ENCODE data around the gene RAPGEF3. TPM values are rescaled to one million over a fixed set of nuclear protein-coding genes. Genes with fewer than 3 reads are reported as not detected.
A peak's percentile ranks its signal among the peaks of the same experiment; 100 is the strongest.

RAPGEF3 gene
- total RNA-seq, 2 donors from 2014 or later: 11.4 to 19.6 TPM

DNA sequence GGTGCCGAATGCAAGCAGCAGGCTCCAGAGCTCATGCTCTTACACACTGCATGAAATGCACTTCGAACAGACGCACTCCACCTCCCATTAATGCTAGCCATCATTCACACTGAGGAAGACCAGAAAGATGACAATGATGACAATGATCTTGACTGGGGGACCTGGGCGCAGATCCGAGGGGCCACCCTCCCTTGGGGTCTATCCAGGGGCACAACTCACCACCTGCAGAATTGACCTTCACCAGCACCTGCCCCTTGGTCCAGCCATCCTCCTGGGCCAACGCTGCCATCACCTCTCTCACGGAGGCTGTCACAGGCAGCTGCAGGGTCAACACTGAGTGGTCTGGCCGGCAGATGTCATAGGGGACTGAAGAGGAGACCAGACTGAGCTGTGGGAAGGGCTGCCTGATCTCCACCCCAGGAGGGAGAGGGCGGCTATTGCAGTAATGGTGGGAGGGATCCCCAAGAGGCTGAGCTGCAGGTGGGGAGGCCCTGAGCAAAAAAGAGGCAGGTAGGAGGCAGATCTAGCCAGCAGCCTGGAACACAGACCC lies 15.3 kb downstream of the RAPGEF3 start:
- Histone ChIP-seq H3K27me3 (ENCODE audit: control insufficient read depth, insufficient read depth, low read length, poor library complexity, severe bottlenecking) (no peaks in the 10 kb centered on the region), H3K27ac (ENCODE audit: low read depth, low read length) (no peak overlapping the region), H3K9ac (ENCODE audit: extremely low read depth, low read length, poor library complexity, severe bottlenecking) (no peak overlapping the region), H3K4me3 (ENCODE audit: low read length) (no peak overlapping the region), H3K4me1 (ENCODE audit: control insufficient read depth, insufficient read depth, low read length) (no peaks in the 10 kb centered on the region), H3K9me3 (ENCODE audit: control insufficient read depth, low read length) (no peaks in the 10 kb centered on the region), H3K36me3 (ENCODE audit: control insufficient read depth, insufficient read depth, low read length) (no peaks in the 10 kb centered on the region)
- Mint-ChIP-seq H3K9me3 (no peaks in the 10 kb centered on the region), H3K27me3 (ENCODE audit: insufficient read depth) (peaks cover 2% of the 10 kb centered on the region), H3K4me1 (peaks cover 16% of the 10 kb centered on the region), H3K4me3 (no peak overlapping the region), H3K27ac (peak overlapping the region; percentile 35), H3K36me3 (ENCODE audit: low read depth) (peaks cover 4% of the 10 kb centered on the region)
- 86 to 89% methylated on average over 5 to 9 of the region's 9 CpGs for WGBS, 2 experiments (ENCODE audit: insufficient coverage in 1 of 2, insufficient read length in 1 of 2)
- no peak for DNase-seq
- TF ChIP-seq, protein P1, sequence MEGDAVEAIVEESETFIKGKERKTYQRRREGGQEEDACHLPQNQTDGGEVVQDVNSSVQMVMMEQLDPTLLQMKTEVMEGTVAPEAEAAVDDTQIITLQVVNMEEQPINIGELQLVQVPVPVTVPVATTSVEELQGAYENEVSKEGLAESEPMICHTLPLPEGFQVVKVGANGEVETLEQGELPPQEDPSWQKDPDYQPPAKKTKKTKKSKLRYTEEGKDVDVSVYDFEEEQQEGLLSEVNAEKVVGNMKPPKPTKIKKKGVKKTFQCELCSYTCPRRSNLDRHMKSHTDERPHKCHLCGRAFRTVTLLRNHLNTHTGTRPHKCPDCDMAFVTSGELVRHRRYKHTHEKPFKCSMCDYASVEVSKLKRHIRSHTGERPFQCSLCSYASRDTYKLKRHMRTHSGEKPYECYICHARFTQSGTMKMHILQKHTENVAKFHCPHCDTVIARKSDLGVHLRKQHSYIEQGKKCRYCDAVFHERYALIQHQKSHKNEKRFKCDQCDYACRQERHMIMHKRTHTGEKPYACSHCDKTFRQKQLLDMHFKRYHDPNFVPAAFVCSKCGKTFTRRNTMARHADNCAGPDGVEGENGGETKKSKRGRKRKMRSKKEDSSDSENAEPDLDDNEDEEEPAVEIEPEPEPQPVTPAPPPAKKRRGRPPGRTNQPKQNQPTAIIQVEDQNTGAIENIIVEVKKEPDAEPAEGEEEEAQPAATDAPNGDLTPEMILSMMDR (conservative IDR thresholded peaks at IDR 0.05): no peak

DNA sequence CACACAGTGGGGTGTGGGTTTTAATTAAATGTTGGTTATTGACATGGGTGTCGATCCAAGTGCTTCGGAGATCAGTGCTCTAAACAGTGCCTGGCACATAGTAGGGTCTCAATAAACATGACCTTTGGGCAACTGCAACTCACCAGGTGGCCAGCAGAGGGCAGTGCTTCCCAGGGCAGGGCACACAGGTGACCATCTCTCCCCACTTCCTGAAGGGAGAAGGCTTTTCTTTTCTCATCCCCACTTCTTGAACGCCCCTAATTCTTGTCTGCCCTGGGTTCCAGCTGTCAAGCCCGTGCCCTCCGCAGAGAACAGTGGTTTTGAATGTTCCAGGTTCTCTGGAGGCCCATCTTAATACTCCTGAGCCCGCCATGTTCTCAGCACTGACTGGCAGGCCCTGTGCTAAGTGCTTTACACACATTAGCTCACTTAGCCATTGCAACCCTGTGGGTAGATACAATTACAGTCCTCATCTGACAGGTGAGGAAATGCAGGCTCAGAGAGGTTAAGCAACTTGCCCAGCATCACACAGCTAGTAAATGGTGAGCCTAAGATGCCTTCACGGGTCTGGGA lies 16.3 kb downstream of the RAPGEF3 start:
- no peaks in the 10 kb centered on the region for H3K27me3 ChIP-seq (ENCODE audit: control insufficient read depth, insufficient read depth, low read length, poor library complexity, severe bottlenecking)
- WGBS, 2 experiments (ENCODE audit: insufficient coverage in 1 of 2, insufficient read length in 1 of 2): 73 to 79% methylated on average over 7 of the region's 7 CpGs
- H3K4me3 Mint-ChIP-seq: no peak overlapping the region

DNA sequence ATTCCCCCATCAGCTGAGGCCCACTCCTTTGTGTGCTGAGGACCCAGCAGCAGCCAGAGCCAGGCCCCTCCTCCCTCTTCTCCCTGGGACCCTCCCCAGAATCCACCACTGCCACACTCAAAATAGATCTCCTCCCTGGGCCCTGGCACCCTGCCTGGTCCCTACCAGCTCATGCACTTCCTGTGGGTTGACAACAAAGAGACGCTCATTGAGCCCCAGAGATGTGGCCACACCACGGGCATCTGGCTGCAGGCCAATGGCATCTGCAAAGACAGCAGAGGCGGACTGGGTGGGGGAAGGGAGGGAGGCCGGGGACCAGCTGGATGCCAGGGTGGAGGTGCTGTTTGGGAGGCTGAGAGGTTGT lies 17.4 kb downstream of the RAPGEF3 start:
- Histone ChIP-seq H3K4me1 (ENCODE audit: control insufficient read depth, insufficient read depth, low read length) (no peaks in the 10 kb centered on the region), H3K36me3 (ENCODE audit: control insufficient read depth, insufficient read depth, low read length) (no peaks in the 10 kb centered on the region), H3K9me3 (ENCODE audit: control insufficient read depth, low read length) (no peaks in the 10 kb centered on the region), H3K4me3 (ENCODE audit: low read length) (no peak overlapping the region), H3K27me3 (ENCODE audit: control insufficient read depth, insufficient read depth, low read length, poor library complexity, severe bottlenecking) (no peaks in the 10 kb centered on the region), H3K27ac (ENCODE audit: low read depth, low read length) (no peak overlapping the region), H3K9ac (ENCODE audit: extremely low read depth, low read length, poor library complexity, severe bottlenecking) (no peak overlapping the region)
- Mint-ChIP-seq H3K27ac (no peak overlapping the region), H3K36me3 (ENCODE audit: low read depth) (no peaks in the 10 kb centered on the region), H3K4me1 (peaks cover 16% of the 10 kb centered on the region), H3K27me3 (ENCODE audit: insufficient read depth) (peaks cover 2% of the 10 kb centered on the region), H3K9me3 (no peaks in the 10 kb centered on the region), H3K4me3 (no peak overlapping the region)
- no peak for DNase-seq
- 88% methylated on average over 4 of the region's 4 CpGs; no CpG with 5 or more reads in 1 of the 2 experiments for WGBS, 2 experiments (ENCODE audit: insufficient coverage in 1 of 2, insufficient read length in 1 of 2)
- TF ChIP-seq, protein P1 (conservative IDR thresholded peaks at IDR 0.05): no peak

More for the DNA sequence above, 16.3 kb downstream of the RAPGEF3 start:
- TF ChIP-seq, protein P1 (conservative IDR thresholded peaks at IDR 0.05): peak; percentile 98
- peak; percentile 95 for DNase-seq
- Mint-ChIP-seq H3K9me3 (no peaks in the 10 kb centered on the region), H3K27ac (no peak overlapping the region), H3K4me1 (peaks cover 16% of the 10 kb centered on the region), H3K36me3 (ENCODE audit: low read depth) (peaks cover 3% of the 10 kb centered on the region), H3K27me3 (ENCODE audit: insufficient read depth) (peaks cover 2% of the 10 kb centered on the region)
- Histone ChIP-seq H3K36me3 (ENCODE audit: control insufficient read depth, insufficient read depth, low read length) (no peaks in the 10 kb centered on the region), H3K9ac (ENCODE audit: extremely low read depth, low read length, poor library complexity, severe bottlenecking) (no peak overlapping the region), H3K27ac (ENCODE audit: low read depth, low read length) (no peak overlapping the region), H3K4me1 (ENCODE audit: control insufficient read depth, insufficient read depth, low read length) (no peaks in the 10 kb centered on the region), H3K4me3 (ENCODE audit: low read length) (no peak overlapping the region), H3K9me3 (ENCODE audit: control insufficient read depth, low read length) (no peaks in the 10 kb centered on the region)

Measured in endodermal cell (in vitro differentiated cells).